Endothelial cell of umbilical vein (primary cell): Measurements from ENCODE around the gene WFDC6. TPM values are rescaled to one million over a fixed set of nuclear protein-coding genes. Genes with fewer than 3 reads are reported as not detected.

Source experiments
- Bru-seq: library from RNA; stranded (reverse); fragments of 400-500 nt; gene quantifications from one replicate; lab custom pipeline; 2021; lab: Mats Ljungman, UMichigan
- BruChase-seq, 2 experiments: library from RNA; stranded (reverse); fragments of 400-500 nt; gene quantifications; one replicate each; lab custom pipeline; 2021; lab: Mats Ljungman, UMichigan
- BruUV-seq: library from RNA; stranded (reverse); fragments of 400-500 nt; replicated peaks from 2 replicates; lab custom pipeline; 2021; lab: Mats Ljungman, UMichigan
- CTCF ChIA-PET: fragments of 300-600, 350-600 bp; sonication (Branson Sonifier 250); formaldehyde crosslinking; loops from one replicate; lab custom pipeline; 2021; ENCODE audit warnings: antibody characterized with exemption, inconsistent platforms; lab: Charles Lee
- POLR2A ChIA-PET: fragments of 300-600, 350-600 bp; sonication (Branson Sonifier 250); formaldehyde crosslinking; loops from one replicate; lab custom pipeline; 2021; ENCODE audit warnings: antibody characterized with exemption, inconsistent platforms; lab: Charles Lee
- DNase-seq: peaks from one replicate; pipeline ENCODE4 v3.0.0-alpha.2; 2011; ENCODE audit warnings: low read depth, low spot score
- FAIRE-seq: peaks from 2 replicates; lab custom pipeline; 2011; peaks lifted over from hg19 to GRCh38; lab: Jason Lieb, UNC
- H2AFZ ChIP-seq: 2 replicates; pipeline ENCODE4 v1.6.0; 2012; ENCODE audit warnings: low read depth, low read length, control low read depth, inconsistent platforms
- H3K27ac ChIP-seq: 2 replicates; pipeline ENCODE4 v1.5.1; 2011; ENCODE audit warnings: low read depth, mild to moderate bottlenecking, control low read depth, low read length, moderate library complexity; ENCODE audit not compliant: insufficient read depth
- H3K27me3 ChIP-seq, 2 experiments: 2 replicates each; pipeline versions ENCODE4 v1.6.0 to v1.6.1; 2011; ENCODE audit warnings: low read length in 2 of 2, mixed read lengths in 1 of 2; ENCODE audit not compliant: control insufficient read depth in 2 of 2, insufficient read depth in 2 of 2
- H3K36me3 ChIP-seq, 2 experiments: 2 replicates in 1 of 2; 3 replicates in 1 of 2; pipeline ENCODE4 v1.5.1; 2011; ENCODE audit warnings: low read length in 2 of 2, mild to moderate bottlenecking in 1 of 2, moderate library complexity in 1 of 2; ENCODE audit not compliant: control insufficient read depth in 2 of 2, insufficient read depth in 2 of 2; ENCODE audit errors: extremely low read depth in 1 of 2
- H3K4me1 ChIP-seq: 3 replicates; pipeline ENCODE4 v1.5.1; 2011; ENCODE audit warnings: mild to moderate bottlenecking, low read length; ENCODE audit not compliant: control insufficient read depth, insufficient read depth; ENCODE audit errors: extremely low read depth
- H3K4me2 ChIP-seq: 2 replicates; pipeline ENCODE4 v1.6.1; 2011; ENCODE audit warnings: low read length, control low read depth, mixed read lengths; ENCODE audit not compliant: insufficient read depth
- H3K4me3 ChIP-seq, 3 experiments: fragments of 200-600 bp in 1 of 3; sonication (generic), shearing (Covaris generic) in 1 of 3; replicated peaks in 1 of 3; 2 replicates each; pipeline ENCODE4 v1.5.1; 2011 to 2016; ENCODE audit warnings: control low read depth in 3 of 3, low read length in 3 of 3, mild to moderate bottlenecking in 2 of 3, inconsistent platforms in 1 of 3, low read depth in 1 of 3, moderate library complexity in 1 of 3; ENCODE audit not compliant: insufficient read depth in 1 of 3
- H3K79me2 ChIP-seq: 2 replicates; pipeline ENCODE4 v1.6.0; 2012; ENCODE audit warnings: low read length, inconsistent platforms; ENCODE audit not compliant: control insufficient read depth, insufficient read depth
- H3K9ac ChIP-seq: replicated peaks from 2 replicates; pipeline ENCODE3; 2011; ENCODE audit warnings: low read length, control low read depth; ENCODE audit not compliant: insufficient read depth; ENCODE audit errors: extremely low read depth
- H3K9me1 ChIP-seq: replicated peaks from 3 replicates; pipeline ENCODE4 v1.6.0; 2011; ENCODE audit warnings: mild to moderate bottlenecking, low read length; ENCODE audit not compliant: control insufficient read depth, insufficient read depth; ENCODE audit errors: extremely low read depth
- H3K9me3 ChIP-seq: replicated peaks from 2 replicates; pipeline ENCODE4 v1.5.1; 2012; ENCODE audit warnings: low read length, inconsistent platforms; ENCODE audit not compliant: control insufficient read depth, insufficient read depth
- H4K20me1 ChIP-seq: replicated peaks from 2 replicates; pipeline ENCODE3; 2011; ENCODE audit warnings: mild to moderate bottlenecking, low read length; ENCODE audit not compliant: control insufficient read depth, insufficient read depth; ENCODE audit errors: extremely low read depth
- EZH2 ChIP-seq: IDR thresholded peaks from 2 replicates; pipeline ENCODE4 v1.6.1; 2012; ENCODE audit warnings: borderline replicate concordance, low read depth, mild to moderate bottlenecking, moderate library complexity, low read length, inconsistent platforms; ENCODE audit not compliant: severe bottlenecking
- FOS ChIP-seq: IDR thresholded peaks from 2 replicates; pipeline ENCODE4 v1.6.1; 2011; ENCODE audit warnings: mild to moderate bottlenecking, low read length, moderate library complexity, borderline replicate concordance; ENCODE audit not compliant: insufficient read depth
- GATA2 ChIP-seq: IDR thresholded peaks from 2 replicates; pipeline ENCODE4 v1.7.0; 2011; ENCODE audit warnings: low read depth, mild to moderate bottlenecking, moderate library complexity, mixed read lengths, low read length; ENCODE audit not compliant: insufficient read length, insufficient read depth
- JUN ChIP-seq: IDR thresholded peaks from 2 replicates; pipeline ENCODE4 v1.6.1; 2011; ENCODE audit warnings: borderline replicate concordance, low read depth; ENCODE audit not compliant: insufficient read length, insufficient read depth
- MYC ChIP-seq: IDR thresholded peaks from one replicate; pipeline ENCODE4 v1.6.1; 2011; ENCODE audit warnings: mild to moderate bottlenecking, low read depth, low read length
- POLR2A ChIP-seq: IDR thresholded peaks from 2 replicates; pipeline ENCODE4 v1.6.1; 2012; ENCODE audit warnings: low read depth, mild to moderate bottlenecking, control low read depth, low read length
- POLR2AphosphoS5 ChIP-seq: IDR thresholded peaks from 2 replicates; pipeline ENCODE4 v1.6.1; 2012; ENCODE audit warnings: low read depth, mild to moderate bottlenecking, control low read depth, low read length, moderate library complexity; ENCODE audit not compliant: insufficient read depth
- dilution Hi-C: fragments of 300-500 bp; cut with MboI; formaldehyde crosslinking; loops from one replicate; pipeline ENCODE4 v1.15.0; 2019; ENCODE audit warnings: low sequenced_read_pairs; ENCODE audit not compliant: extremely low pct_ligation_motif_present
- intact Hi-C: fragments of 100-400 bp; cut with micrococcal nuclease; formaldehyde crosslinking; loops from one replicate; pipeline ENCODE4 v1.10.0; 2022
- long read RNA-seq: library from polyadenylated mRNA; stranded (forward); transcript quantifications from one replicate; pipeline ENCODE4 v2.0.0, GENCODE V29; 2021
- polyA minus RNA-seq, 3 experiments: library from RNA; depleted of rRNA, polyadenylated mRNA; stranded (reverse); fragments of >200 nt; gene quantifications; 1 replicate in 1 of 3; 2 replicates in 2 of 3; pipeline ENCODE4 v1.2.3, GENCODE V29; 2011
- polyA plus RNA-seq, 4 experiments: library from polyadenylated mRNA; depleted of rRNA in 3 of 4; stranded (reverse) in 3 of 4; unstranded in 1 of 4; fragments of >200 nt; gene quantifications; 2 replicates each; pipeline versions ENCODE4 v1.2.1 to v1.2.3, GENCODE V29; 2011 to 2012; ENCODE audit warnings: missing spikeins in 1 of 4
- total RNA-seq: library from RNA; stranded (reverse); gene quantifications from 2 replicates; pipeline ENCODE4 v1.2.3, GENCODE V29; 2021
- TF ChIP-seq, protein P1 (sequence below), 2 donors: IDR thresholded peaks; 1 replicate in 1 of 2; 2 replicates in 1 of 2; pipeline ENCODE4 v1.5.1; 2011; ENCODE audit warnings: low read length in 2 of 2, mild to moderate bottlenecking in 2 of 2, moderate library complexity in 2 of 2, control low read depth in 1 of 2, inconsistent platforms in 1 of 2, low read depth in 1 of 2; ENCODE audit not compliant: insufficient read depth in 1 of 2; ENCODE audit errors: extremely low read depth in 1 of 2
- TF ChIP-seq, protein P2 (sequence below): IDR thresholded peaks from 2 replicates; pipeline ENCODE4 v1.6.1; 2011; ENCODE audit not compliant: insufficient read depth, insufficient read length

Gene WFDC6
- total RNA-seq: not detected in 2 replicates
- not detected in 2 replicates for polyA plus RNA-seq
- polyA plus RNA-seq (2011; cell fraction: cytosol; rRNA removed): not detected in 2 replicates
- not detected in 2 replicates for polyA plus RNA-seq (2011; cell fraction: nucleus; rRNA removed)
- not detected in 2 replicates for polyA plus RNA-seq (2012)
- polyA minus RNA-seq: not detected in 2 replicates
- not detected for polyA minus RNA-seq (2011; cell fraction: cytosol; rRNA and poly(A)+ RNA removed)
- not detected in 2 replicates for polyA minus RNA-seq (2011; cell fraction: nucleus; rRNA and poly(A)+ RNA removed)
- Bru-seq, nascent RNA: not detected
- BruChase-seq, experiment 1, labeled RNA remaining after a 6-hour chase: not detected
- not detected for BruChase-seq, experiment 2, labeled RNA remaining after a 2-hour chase
- long read RNA-seq: 0 reads

- no peak within 1 kb of the TSS for H3K4me3 ChIP-seq
- no peak within 1 kb of the TSS for H3K27ac ChIP-seq
- CTCF ChIA-PET: interaction anchor here (1.3 kb wide), 1 partner anchor 232 kb away, joined by 5 read pairs; no protein-coding TSS in a partner anchor
- POLR2A ChIA-PET: no interaction called here
- no peak within 1 kb of the TSS for H3K4me2 ChIP-seq
- intact Hi-C loops: no loop called here
- no peaks in the 10 kb centered on the region for H3K36me3 ChIP-seq
- no TSS peak for BruUV-seq
- H3K9me1 ChIP-seq: no peaks in the 10 kb centered on the region
- H3K9me3 ChIP-seq: no peaks in the 10 kb centered on the region
- H3K27me3 ChIP-seq: no peaks in the 10 kb centered on the region
- H3K9ac ChIP-seq: no peak within 1 kb of the TSS
- no peak within 1 kb of the TSS for H2AFZ ChIP-seq
- dilution Hi-C loops: no loop called here
- no peak for TF ChIP-seq FOS
- TF ChIP-seq MYC: no peak
- TF ChIP-seq EZH2: no peak
- TF ChIP-seq, protein P1, sequence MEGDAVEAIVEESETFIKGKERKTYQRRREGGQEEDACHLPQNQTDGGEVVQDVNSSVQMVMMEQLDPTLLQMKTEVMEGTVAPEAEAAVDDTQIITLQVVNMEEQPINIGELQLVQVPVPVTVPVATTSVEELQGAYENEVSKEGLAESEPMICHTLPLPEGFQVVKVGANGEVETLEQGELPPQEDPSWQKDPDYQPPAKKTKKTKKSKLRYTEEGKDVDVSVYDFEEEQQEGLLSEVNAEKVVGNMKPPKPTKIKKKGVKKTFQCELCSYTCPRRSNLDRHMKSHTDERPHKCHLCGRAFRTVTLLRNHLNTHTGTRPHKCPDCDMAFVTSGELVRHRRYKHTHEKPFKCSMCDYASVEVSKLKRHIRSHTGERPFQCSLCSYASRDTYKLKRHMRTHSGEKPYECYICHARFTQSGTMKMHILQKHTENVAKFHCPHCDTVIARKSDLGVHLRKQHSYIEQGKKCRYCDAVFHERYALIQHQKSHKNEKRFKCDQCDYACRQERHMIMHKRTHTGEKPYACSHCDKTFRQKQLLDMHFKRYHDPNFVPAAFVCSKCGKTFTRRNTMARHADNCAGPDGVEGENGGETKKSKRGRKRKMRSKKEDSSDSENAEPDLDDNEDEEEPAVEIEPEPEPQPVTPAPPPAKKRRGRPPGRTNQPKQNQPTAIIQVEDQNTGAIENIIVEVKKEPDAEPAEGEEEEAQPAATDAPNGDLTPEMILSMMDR (IDR thresholded peaks at IDR 0.05; ENCODE audit: extremely low read depth in 1 of 2, insufficient read depth in 1 of 2, low read depth in 1 of 2, low read length in 2 of 2): no peak
- TF ChIP-seq POLR2AphosphoS5: no peak
- no peak for TF ChIP-seq GATA2
- TF ChIP-seq, protein P2, sequence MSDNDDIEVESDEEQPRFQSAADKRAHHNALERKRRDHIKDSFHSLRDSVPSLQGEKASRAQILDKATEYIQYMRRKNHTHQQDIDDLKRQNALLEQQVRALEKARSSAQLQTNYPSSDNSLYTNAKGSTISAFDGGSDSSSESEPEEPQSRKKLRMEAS: no peak
- no peak for TF ChIP-seq JUN
- TF ChIP-seq POLR2A: no peak
- DNase-seq: no peak
- no peak for FAIRE-seq
- H4K20me1 ChIP-seq: no peaks in the 10 kb centered on the region
- no peaks in the 10 kb centered on the region for H3K4me1 ChIP-seq
- H3K79me2 ChIP-seq: no peaks in the 10 kb centered on the region
Measured at GRCh38 chr20:45539382-45539781, at the start of gene WFDC6. Gene WFDC6 (minus strand): TSS chr20:45539482. CDS start chr20:45539407, 75 bp downstream.
